Immature natural killer cell (primary cell): ENCODE data around the gene CCNK. TPM values are rescaled to one million over a fixed set of nuclear protein-coding genes. Genes with fewer than 3 reads are reported as not detected.

Source experiments
- DNase-seq, 3 donors: peaks; one replicate each; pipeline ENCODE4 v3.0.0; 2022; ENCODE audit warnings: mixed read lengths in 1 of 3
- H3K27ac Mint-ChIP-seq, 6 donors: one replicate each; pipeline ENCODE4 v1.8.0; 2020; ENCODE audit warnings: mixed read lengths in 6 of 6, mild to moderate bottlenecking in 5 of 6, inconsistent platforms in 4 of 6, moderate library complexity in 3 of 6
- H3K27me3 Mint-ChIP-seq, 3 donors: one replicate each; pipeline ENCODE4 v1.8.0; 2020 to 2021; ENCODE audit warnings: low read depth in 3 of 3, mild to moderate bottlenecking in 3 of 3, mixed read lengths in 3 of 3, moderate library complexity in 3 of 3, inconsistent platforms in 1 of 3
- H3K36me3 Mint-ChIP-seq, 3 donors: one replicate each; pipeline ENCODE4 v1.8.0; 2020; ENCODE audit warnings: mixed read lengths in 3 of 3, inconsistent platforms in 2 of 3, mild to moderate bottlenecking in 2 of 3
- H3K4me1 Mint-ChIP-seq, 2 donors: one replicate each; pipeline ENCODE4 v1.8.0; 2020; ENCODE audit warnings: inconsistent platforms in 2 of 2, mild to moderate bottlenecking in 2 of 2, mixed read lengths in 2 of 2, moderate library complexity in 1 of 2
- H3K4me3 Mint-ChIP-seq, 5 donors: one replicate each; pipeline ENCODE4 v1.8.0; 2020; ENCODE audit warnings: mild to moderate bottlenecking in 5 of 5, mixed read lengths in 5 of 5, inconsistent platforms in 3 of 5, moderate library complexity in 3 of 5
- H3K9me3 Mint-ChIP-seq, 6 donors: one replicate each; pipeline ENCODE4 v1.8.0; 2020; ENCODE audit warnings: mild to moderate bottlenecking in 6 of 6, mixed read lengths in 6 of 6, inconsistent platforms in 4 of 6, moderate library complexity in 3 of 6
- polyA plus RNA-seq, 3 donors: library from polyadenylated mRNA; unstranded; fragments of 300-500 nt; fragmentation: Illumina TruSeq; gene quantifications; one replicate each; pipeline ENCODE4 v1.2.3, GENCODE V29; 2021

CCNK gene
- polyA plus RNA-seq, 3 donors from 2014 or later, result 5.8 to 32.9 (median 13.2) TPM

DNA sequence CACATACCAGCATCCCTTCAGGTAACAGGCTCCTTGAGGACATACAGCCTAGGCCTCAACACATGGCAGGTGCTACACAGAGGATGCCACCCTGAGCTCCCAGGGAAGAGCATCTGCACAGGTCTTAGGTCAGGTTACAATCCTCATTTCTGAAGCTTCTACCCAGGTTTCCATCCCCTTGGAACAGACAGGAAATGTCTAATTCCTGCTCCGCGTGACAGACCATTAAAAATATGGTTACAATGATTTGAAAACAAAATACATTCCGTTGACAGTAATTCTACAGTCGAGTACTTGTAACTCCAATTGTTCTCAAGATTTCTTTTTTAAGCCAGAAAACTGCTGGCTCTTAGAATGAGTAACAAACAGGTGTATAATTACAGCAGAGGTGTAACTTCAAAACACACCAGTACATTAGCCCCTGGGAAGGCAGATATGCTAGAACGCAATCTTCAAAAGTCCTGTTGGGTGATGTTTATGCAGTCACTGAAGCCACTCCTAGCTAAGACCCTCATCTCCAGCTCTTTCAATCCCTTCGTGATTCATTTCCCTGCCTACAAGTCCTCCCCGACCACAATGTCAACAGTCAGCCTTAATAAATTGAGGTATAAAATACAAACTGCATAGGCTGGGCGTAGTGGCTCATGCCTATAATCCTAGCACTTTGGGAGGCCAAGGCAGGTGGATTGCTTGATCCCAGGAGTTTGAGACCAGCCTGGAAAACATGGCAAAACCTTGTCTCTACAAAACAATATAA lies 12.2 kb upstream of the CCNK start:
- peaks cover 0 to 8% (median 0%) of the 10 kb centered on the region in 3 donors for H3K36me3 Mint-ChIP-seq
- H3K9me3 Mint-ChIP-seq, result no peaks in the 10 kb centered on the region
- H3K27ac Mint-ChIP-seq, result peak overlapping the region; percentile 70 to 80 (median 79)
- H3K4me3 Mint-ChIP-seq, result peak overlapping the region; percentile 7 to 77 (median 54)
- H3K4me1 Mint-ChIP-seq, result peaks cover 95 to 99% of the 10 kb centered on the region in 2 donors
- DNase-seq, result no peak
- H3K27me3 Mint-ChIP-seq, result peaks cover 0 to 3% (median 0%) of the 10 kb centered on the region in 3 donors

DNA sequence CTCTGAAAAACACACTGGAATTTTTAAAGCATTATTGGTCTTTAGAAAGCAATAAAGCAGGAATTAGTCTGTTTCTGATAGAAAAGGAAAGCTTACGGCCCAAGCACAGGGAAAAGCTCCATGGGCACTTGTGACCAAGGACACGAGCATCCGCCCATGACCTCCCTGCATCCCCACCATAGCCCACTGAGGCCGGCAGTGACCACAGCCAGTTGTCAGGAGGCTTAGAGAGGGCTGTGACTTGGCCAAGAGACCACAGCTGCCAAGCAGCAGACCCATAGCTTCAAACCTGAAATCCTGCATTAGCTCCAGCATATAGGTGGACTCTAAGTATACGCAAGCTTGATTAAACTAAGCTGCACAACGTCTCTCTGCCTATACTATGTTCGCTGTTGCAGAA lies 9.5 kb upstream of the CCNK start:
- H3K27ac Mint-ChIP-seq, result peak overlapping the region in 1 of 6 donors; percentile 6
- no peaks in the 10 kb centered on the region for H3K27me3 Mint-ChIP-seq
- peaks cover 85 to 91% of the 10 kb centered on the region in 2 donors for H3K4me1 Mint-ChIP-seq
- DNase-seq, result no peak
- H3K9me3 Mint-ChIP-seq, result no peaks in the 10 kb centered on the region
- peak overlapping the region in 1 of 5 donors; percentile 31 for H3K4me3 Mint-ChIP-seq
- no peaks in the 10 kb centered on the region for H3K36me3 Mint-ChIP-seq

DNA sequence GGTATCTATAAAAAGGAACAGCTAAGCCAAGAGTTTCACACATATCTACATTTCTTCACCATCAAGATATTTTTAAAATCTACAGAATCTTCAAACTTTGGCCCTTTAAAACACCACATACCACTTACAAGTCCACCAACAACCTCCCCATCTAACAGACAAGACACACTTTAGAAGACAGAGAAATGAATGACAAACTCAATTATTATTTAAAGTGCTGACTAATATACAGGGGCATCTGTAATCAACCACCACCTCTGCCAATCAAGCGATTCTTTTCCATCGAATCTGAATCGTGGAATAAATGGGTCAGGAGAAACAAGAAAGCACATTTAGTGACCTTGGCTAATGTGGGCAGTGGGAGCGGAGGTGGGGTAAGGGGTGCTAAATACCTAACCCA lies 8.3 kb upstream of the CCNK start:
- H3K36me3 Mint-ChIP-seq, result no peaks in the 10 kb centered on the region
- H3K27me3 Mint-ChIP-seq, result no peaks in the 10 kb centered on the region
- peak overlapping the region in 4 of 6 donors; percentile 19 to 48 (median 41) for H3K27ac Mint-ChIP-seq
- no peaks in the 10 kb centered on the region for H3K9me3 Mint-ChIP-seq
- DNase-seq, result no peak
- peak overlapping the region in 1 of 5 donors; percentile 27 for H3K4me3 Mint-ChIP-seq
- H3K4me1 Mint-ChIP-seq, result peaks cover 83 to 91% of the 10 kb centered on the region in 2 donors

DNA sequence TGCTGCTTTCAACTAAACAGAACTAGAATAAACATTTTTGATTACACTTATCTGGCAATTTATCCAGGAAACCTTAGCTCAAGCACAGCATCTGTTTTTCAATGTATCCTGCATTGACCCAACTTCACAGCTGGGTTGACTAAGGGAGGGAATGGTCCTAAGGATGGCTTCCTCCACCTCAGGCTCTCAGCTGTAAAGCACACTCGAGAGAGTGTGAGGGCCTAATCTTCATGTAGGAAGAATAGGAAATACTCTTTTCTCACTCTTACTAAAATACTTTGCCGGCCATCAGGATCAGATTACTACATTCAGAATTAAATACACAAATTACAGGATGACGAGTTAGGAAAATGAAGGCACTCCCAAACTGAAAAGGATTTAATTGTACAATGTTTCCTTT lies 7.8 kb upstream of the CCNK start:
- Mint-ChIP-seq H3K27me3 (no peaks in the 10 kb centered on the region), H3K27ac (peak overlapping the region in 2 of 6 donors; percentile 20 to 37), H3K4me1 (peaks cover 83 to 91% of the 10 kb centered on the region in 2 donors)

DNA sequence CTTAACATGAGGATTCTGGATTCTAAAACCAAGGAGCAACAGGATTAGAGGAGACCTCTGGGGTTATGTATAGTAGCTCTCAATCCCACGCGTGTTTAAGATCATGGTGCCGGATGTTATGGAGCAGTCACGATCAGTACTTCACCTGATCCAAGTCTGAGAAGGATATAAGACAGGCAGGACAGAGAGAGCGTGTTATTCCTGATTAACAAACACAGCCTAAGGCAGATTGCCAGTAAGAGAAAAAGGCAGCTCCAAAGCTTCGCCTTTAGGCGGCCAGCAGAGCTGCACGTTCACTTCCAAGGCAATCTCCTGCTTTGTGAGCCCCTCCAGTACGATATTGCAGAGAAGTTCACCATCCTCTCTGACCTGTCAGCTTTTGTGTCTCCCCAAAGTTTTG lies 6.0 kb upstream of the CCNK start:
- peaks cover 80 to 88% of the 10 kb centered on the region in 2 donors for H3K4me1 Mint-ChIP-seq
- H3K4me3 Mint-ChIP-seq, result peak overlapping the region in 1 of 5 donors; percentile 4

More for the DNA sequence above, 7.8 kb upstream of the CCNK start:
- no peaks in the 10 kb centered on the region for H3K36me3 Mint-ChIP-seq
- no peaks in the 10 kb centered on the region for H3K9me3 Mint-ChIP-seq
- peak overlapping the region in 1 of 5 donors; percentile 9 for H3K4me3 Mint-ChIP-seq
- DNase-seq, result no peak

DNA sequence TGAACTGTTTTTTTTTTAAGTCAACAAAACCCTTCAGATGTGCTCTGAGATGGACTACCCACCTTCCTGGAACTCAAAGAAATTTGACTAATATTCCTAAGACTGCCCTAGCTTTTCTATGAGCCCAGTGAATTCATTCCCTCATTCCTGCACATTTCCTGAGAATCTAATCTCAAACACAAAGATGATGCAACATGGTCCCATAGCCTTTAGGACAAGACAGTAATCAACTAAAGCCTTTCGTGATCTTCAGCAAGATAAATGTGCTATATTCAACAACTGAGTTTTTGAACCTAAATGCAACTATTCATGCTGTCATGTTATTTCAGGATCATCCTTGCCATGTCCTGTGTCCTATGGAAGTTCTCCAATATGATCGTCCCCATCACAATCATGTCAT lies 5.5 kb upstream of the CCNK start:
- Mint-ChIP-seq H3K27ac (peak overlapping the region in 2 of 6 donors; percentile 43 to 45), H3K36me3 (no peaks in the 10 kb centered on the region), H3K4me1 (peaks cover 75 to 83% of the 10 kb centered on the region in 2 donors), H3K4me3 (no peak overlapping the region), H3K27me3 (peaks cover 0 to 3% (median 0%) of the 10 kb centered on the region in 3 donors), H3K9me3 (no peaks in the 10 kb centered on the region)
- DNase-seq, result no peak

More for the DNA sequence above, 6.0 kb upstream of the CCNK start:
- Mint-ChIP-seq H3K27me3 (peaks cover 0 to 3% (median 0%) of the 10 kb centered on the region in 3 donors), H3K36me3 (no peaks in the 10 kb centered on the region), H3K9me3 (no peaks in the 10 kb centered on the region), H3K27ac (peak overlapping the region in 1 of 6 donors; percentile 45)
- DNase-seq, result no peak

DNA sequence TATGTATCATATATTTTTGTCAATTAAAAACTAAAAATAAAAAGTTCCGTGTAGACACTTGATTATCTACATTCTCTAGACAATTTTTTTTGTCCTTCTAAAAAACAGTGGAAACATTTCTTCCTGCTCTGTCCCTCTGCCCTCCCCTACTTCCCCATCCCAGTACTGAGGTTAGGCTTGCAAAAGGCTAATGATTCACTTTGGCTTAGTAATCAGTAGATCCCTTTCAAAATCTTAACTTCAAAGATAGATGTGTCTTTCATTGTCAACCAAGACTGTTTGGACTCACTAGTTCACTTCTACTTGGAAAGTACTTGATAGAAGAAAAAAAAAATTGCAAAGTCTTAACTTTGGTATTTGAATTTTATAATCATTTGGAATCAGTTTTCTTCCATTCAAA lies 4.3 kb upstream of the CCNK start:
- no peaks in the 10 kb centered on the region for H3K36me3 Mint-ChIP-seq

DNA sequence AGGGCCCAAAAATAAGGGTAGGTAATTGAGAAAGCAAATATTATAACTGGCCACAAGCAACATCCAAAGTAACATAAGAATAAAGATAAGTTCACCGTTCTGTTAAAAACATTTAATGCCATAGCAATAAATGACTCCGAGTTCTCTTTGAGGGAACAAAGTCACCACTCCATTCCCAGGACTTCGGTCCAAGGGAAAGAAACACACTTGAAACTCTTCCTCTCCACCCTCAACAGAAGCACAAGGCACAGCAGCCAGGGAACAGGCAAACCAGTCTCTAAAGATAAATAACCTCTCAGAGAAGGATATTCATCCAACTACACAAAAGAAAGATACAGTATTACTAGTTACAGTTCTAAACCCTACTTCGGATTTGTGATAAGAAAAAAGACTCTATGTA lies 3.1 kb upstream of the CCNK start:
- Mint-ChIP-seq H3K9me3 (no peaks in the 10 kb centered on the region), H3K4me1 (peaks cover 71 to 79% of the 10 kb centered on the region in 2 donors), H3K36me3 (no peaks in the 10 kb centered on the region), H3K27me3 (peaks cover 6 to 17% (median 9%) of the 10 kb centered on the region in 3 donors), H3K27ac (peak overlapping the region; percentile 1 to 94 (median 64)), H3K4me3 (peak overlapping the region; percentile 2 to 93 (median 93))
- DNase-seq, result no peak

More for the DNA sequence above, 4.3 kb upstream of the CCNK start:
- peaks cover 69 to 79% of the 10 kb centered on the region in 2 donors for H3K4me1 Mint-ChIP-seq
- peaks cover 6 to 14% (median 9%) of the 10 kb centered on the region in 3 donors for H3K27me3 Mint-ChIP-seq
- peak overlapping the region in 4 of 6 donors; percentile 23 to 84 (median 72) for H3K27ac Mint-ChIP-seq
- no peak overlapping the region for H3K4me3 Mint-ChIP-seq
- H3K9me3 Mint-ChIP-seq, result no peaks in the 10 kb centered on the region
- no peak for DNase-seq

DNA sequence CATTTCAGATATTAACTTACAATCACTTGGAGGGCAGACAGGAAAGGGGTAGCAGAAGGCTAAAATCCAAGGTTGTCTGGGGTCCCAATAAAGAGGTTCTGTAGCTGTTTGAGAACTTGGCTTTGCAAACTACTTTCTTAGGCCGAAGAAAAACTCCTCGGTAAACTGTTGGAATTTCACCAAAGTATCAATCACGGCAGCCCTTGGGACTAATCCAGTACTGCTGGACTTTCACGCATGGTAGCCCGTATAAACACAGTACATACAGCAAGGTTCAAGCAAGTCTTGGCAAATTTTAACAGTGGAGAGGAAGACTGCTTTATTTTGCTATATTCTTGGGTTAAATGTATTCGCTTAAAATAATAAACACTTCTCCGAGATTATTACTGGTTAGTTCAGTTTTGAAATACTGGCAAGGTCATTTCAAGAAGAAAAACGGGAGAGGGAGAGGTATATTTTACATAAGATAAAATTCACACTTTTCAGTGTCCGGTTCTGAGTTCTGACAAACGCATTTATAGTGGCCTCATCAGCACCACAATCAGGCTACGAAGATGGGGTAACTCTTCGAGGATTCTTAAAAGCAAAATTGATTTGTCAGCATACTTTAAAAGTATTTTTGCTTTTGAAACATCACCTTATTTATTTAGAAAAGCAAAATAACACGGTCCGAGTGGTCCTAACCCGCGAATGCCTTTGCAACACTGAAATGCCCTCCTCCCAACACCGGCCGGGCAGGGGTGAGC lies 1.9 kb upstream of the CCNK start:
- Mint-ChIP-seq H3K4me3 (peak overlapping the region; percentile 92 to 95 (median 93)), H3K27ac (peak overlapping the region; percentile 83 to 94 (median 88)), H3K9me3 (no peaks in the 10 kb centered on the region), H3K36me3 (no peaks in the 10 kb centered on the region), H3K27me3 (peaks cover 6 to 17% (median 9%) of the 10 kb centered on the region in 3 donors), H3K4me1 (peaks cover 73 to 83% of the 10 kb centered on the region in 2 donors)
- no peak for DNase-seq

DNA sequence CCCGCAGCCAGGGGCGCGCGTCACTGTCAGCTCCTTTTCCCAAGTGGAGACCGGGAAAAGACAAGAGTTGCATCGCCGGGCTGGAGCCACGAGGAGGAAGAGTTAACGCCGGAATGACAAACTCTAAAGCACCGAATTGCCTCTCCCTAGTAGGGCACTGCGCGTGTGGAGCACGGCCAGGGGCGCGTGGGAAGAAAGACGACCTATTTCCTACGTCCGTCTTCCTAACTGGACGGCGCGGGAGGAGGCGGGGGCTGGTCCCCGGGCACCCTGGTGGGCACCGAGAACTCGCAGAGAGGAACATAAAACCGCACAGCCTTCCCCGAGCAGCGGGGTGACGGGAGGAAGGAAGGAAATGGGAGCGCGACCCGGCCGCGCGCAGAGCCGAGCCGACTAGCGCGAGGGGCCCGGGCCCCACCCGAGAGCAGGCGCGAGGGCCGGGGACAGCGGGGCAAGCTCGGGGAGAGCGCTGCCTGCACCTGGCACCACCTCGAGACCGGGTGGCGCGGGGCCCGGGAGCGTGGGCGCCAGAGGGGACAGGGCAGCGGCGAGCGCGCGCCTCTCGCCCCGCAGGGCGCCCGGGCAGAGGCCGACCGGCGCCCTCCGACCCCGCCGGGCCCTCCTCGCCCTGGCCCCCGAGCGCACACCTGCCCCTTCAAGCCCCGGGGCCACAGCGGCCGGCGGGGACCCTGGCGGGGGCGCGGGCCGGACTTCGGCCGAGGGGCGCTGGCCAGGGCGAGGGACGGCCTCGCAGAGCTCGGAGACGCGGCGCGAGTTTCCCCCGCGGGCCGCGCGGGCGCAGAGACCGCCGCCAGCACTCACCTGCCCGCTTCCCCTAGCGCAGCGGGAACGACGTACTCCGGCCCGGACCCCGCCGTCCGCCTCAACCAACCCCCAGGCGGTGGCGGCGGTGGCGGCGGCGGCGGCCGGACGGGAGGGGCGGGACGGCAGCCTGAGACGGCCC lies 1.0 kb upstream of the CCNK start, which contains the start of gene SETD3:
Gene SETD3, minus strand, starts transcription at position 954 of the 964 bp plus-strand sequence. CDS start 15,054 bp downstream, outside the sequence.
- peaks cover 6 to 17% (median 9%) of the 10 kb centered on the region in 3 donors for H3K27me3 Mint-ChIP-seq
- H3K4me3 Mint-ChIP-seq, result peak within 1 kb of the TSS; percentile 93 to 100 (median 99)
- peaks cover 73 to 88% of the 10 kb centered on the region in 2 donors for H3K4me1 Mint-ChIP-seq
- peak in 2 of 3 donors; percentile 27 to 30 for DNase-seq
- no peaks in the 10 kb centered on the region for H3K36me3 Mint-ChIP-seq
- no peaks in the 10 kb centered on the region for H3K9me3 Mint-ChIP-seq
- H3K27ac Mint-ChIP-seq, result peak within 1 kb of the TSS; percentile 96 to 98 (median 98)

DNA sequence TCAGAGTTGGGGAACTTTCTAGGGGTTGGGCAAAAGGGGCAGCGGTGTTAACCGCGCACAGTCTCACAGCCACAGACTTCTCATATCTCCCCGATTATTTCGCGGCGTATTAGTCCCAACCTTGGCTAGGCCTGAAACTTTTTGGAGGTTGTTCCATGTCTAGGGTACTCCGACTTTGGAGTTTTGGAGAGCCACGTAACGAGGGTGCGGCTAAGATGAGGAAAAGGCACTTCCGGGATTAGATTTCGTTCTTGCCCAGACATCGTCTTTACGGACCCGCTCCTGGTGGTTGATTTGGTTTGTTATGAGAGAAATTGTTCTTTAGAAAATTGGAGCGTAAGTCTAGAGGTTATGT lies 513 bp downstream of the CCNK start:
- no peaks in the 10 kb centered on the region for H3K36me3 Mint-ChIP-seq
- no peaks in the 10 kb centered on the region for H3K9me3 Mint-ChIP-seq
- peak overlapping the region; percentile 93 to 100 (median 99) for H3K4me3 Mint-ChIP-seq
- DNase-seq, result no peak
- peaks cover 67 to 85% of the 10 kb centered on the region in 2 donors for H3K4me1 Mint-ChIP-seq
- H3K27ac Mint-ChIP-seq, result peak overlapping the region; percentile 96 to 98 (median 98)
- H3K27me3 Mint-ChIP-seq, result peaks cover 6 to 17% (median 9%) of the 10 kb centered on the region in 3 donors

DNA sequence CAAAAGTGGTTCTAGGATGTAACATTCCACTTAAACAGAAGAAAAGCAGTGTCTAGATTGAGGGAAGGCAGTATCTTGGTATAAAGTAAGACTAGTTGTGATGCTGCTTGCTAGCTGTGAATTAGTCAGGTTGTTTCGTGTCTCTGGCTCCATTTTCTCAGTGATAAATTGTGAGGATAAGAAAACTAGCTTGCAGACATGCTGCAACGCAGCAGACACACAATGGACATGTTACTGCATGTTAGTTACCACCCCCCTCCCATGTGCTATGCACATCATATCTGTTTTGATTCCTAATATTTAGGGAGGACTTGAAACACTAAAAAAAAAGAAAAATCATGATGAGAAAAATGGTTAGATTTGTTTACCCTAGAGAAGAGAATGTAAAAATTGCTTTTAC lies 2.9 kb downstream of the CCNK start:
- no peak for DNase-seq
- Mint-ChIP-seq H3K9me3 (no peaks in the 10 kb centered on the region), H3K4me3 (no peak overlapping the region), H3K27ac (peak overlapping the region in 1 of 6 donors; percentile 5), H3K27me3 (peaks cover 6 to 17% (median 12%) of the 10 kb centered on the region in 3 donors), H3K36me3 (no peaks in the 10 kb centered on the region), H3K4me1 (peaks cover 54 to 83% of the 10 kb centered on the region in 2 donors)

DNA sequence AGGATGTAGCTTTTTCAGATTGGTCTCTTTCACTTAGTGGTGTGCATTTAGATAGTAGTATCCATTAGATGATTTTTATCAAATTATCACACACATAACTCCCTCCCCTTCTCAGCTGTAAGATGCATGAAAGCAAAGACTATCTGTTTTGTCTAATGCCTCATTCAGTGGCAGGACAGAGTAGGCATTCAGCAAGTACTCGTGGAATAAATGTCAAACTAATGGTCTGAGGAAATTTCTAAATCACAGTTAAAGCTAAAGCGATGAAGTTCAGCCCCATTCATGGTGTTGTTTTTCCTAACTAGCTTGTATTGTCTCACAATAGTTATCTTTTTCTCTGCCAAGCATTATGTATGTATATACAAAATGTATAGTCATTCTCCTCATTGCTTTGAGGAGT lies 16.1 kb downstream of the CCNK start:
- no peak for DNase-seq
- Mint-ChIP-seq H3K4me1 (peaks cover 13 to 26% of the 10 kb centered on the region in 2 donors), H3K9me3 (no peaks in the 10 kb centered on the region), H3K27ac (peak overlapping the region in 1 of 6 donors; percentile 0), H3K27me3 (peaks cover 0 to 4% (median 2%) of the 10 kb centered on the region in 3 donors), H3K4me3 (no peak overlapping the region), H3K36me3 (peaks cover 15 to 57% (median 46%) of the 10 kb centered on the region in 3 donors)
